ENCODE measurements around the gene DNAJC6.

DNA sequence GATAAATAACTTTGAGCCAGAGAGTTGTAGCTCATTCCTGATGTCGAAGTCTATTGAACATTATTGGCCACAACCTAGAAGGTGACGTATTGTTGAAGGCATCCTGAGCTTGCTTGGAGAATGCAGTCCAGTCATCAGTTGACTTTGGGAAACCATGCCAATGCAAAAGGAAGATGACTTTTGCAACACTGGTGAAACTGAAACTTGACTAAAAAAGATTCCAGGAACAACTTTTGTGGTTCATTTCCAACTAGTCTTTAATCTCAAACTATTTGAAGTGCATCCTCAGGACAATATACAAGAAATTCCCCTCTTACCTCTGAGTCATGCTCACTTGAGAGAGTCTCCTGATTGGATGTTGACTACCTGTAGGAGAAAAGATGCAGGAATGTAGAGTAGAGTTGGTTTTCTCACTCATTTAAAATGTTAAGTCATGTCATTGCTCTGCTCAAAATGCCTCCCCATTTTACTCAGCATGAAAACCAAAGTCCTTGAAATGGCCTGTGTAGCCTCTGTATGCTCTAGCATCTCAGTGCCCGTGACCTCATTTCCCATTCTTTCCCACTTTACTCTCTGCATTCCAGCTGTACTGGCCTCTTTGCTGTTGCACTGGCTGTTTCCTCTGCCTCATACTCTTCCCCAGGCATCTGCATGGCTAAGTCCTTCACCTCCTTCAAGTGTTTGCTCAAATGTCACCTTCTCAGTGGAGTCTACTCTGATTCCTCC lies 86.7 kb downstream of the DNAJC6 start:
- TF ChIP-seq, protein P1, sequence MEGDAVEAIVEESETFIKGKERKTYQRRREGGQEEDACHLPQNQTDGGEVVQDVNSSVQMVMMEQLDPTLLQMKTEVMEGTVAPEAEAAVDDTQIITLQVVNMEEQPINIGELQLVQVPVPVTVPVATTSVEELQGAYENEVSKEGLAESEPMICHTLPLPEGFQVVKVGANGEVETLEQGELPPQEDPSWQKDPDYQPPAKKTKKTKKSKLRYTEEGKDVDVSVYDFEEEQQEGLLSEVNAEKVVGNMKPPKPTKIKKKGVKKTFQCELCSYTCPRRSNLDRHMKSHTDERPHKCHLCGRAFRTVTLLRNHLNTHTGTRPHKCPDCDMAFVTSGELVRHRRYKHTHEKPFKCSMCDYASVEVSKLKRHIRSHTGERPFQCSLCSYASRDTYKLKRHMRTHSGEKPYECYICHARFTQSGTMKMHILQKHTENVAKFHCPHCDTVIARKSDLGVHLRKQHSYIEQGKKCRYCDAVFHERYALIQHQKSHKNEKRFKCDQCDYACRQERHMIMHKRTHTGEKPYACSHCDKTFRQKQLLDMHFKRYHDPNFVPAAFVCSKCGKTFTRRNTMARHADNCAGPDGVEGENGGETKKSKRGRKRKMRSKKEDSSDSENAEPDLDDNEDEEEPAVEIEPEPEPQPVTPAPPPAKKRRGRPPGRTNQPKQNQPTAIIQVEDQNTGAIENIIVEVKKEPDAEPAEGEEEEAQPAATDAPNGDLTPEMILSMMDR (IDR thresholded peaks at IDR 0.05 in 4 of 5, conservative IDR thresholded peaks at IDR 0.05 in 1 of 5): no peak
- no peak for TF ChIP-seq POLR2A (IDR thresholded peaks at IDR 0.05)
